ENCODE results near the gene NR1D1. TPM values are rescaled to one million over a fixed set of nuclear protein-coding genes. Genes with fewer than 3 reads are reported as not detected.

Gene NR1D1
- total RNA-seq, 1 donor from 2014 or later, result 3.6 TPM

DNA sequence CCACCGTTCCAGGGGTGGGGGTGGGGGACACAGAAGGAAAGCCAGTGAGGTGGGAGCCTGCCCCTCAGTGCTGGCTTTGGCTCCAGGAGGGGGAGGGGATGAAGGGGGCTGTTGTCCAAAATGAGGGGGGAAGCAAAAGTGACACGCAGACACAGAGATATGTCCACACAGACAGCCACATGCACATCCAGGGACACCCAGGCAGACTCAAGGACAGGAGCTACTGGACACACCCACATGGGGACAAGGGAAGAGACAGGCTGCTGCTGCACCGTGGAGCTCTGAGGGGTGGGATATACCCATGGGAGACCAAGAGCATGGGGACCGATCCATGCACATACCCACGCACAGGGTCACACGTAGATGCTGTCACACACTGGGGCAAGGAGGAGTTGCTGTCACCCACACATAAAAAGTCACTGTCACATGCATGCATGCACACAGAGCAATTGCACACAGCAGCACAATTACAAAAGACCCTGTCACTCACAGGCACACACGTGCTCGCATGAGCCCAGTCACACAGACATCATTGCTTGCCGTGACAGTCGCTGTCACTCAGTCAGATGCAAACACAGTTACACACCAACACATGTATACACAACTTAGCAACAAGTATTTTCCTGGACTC lies 36.4 kb downstream of the NR1D1 start:
- Histone ChIP-seq H3K27me3 (ENCODE audit: control insufficient read depth, insufficient read depth, low read length) (peaks cover 16% of the 10 kb centered on the region), H3K4me3 (ENCODE audit: low read depth, low read length) (peak overlapping the region; percentile 94), H3K36me3 (ENCODE audit: control insufficient read depth, insufficient read depth, low read length) (no peaks in the 10 kb centered on the region)
- DNase-seq (ENCODE audit: low read depth), result no peak
- TF ChIP-seq, protein P1, sequence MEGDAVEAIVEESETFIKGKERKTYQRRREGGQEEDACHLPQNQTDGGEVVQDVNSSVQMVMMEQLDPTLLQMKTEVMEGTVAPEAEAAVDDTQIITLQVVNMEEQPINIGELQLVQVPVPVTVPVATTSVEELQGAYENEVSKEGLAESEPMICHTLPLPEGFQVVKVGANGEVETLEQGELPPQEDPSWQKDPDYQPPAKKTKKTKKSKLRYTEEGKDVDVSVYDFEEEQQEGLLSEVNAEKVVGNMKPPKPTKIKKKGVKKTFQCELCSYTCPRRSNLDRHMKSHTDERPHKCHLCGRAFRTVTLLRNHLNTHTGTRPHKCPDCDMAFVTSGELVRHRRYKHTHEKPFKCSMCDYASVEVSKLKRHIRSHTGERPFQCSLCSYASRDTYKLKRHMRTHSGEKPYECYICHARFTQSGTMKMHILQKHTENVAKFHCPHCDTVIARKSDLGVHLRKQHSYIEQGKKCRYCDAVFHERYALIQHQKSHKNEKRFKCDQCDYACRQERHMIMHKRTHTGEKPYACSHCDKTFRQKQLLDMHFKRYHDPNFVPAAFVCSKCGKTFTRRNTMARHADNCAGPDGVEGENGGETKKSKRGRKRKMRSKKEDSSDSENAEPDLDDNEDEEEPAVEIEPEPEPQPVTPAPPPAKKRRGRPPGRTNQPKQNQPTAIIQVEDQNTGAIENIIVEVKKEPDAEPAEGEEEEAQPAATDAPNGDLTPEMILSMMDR (IDR thresholded peaks at IDR 0.05; ENCODE audit: insufficient read depth, low read length, poor library complexity, severe bottlenecking), result no peak

DNA sequence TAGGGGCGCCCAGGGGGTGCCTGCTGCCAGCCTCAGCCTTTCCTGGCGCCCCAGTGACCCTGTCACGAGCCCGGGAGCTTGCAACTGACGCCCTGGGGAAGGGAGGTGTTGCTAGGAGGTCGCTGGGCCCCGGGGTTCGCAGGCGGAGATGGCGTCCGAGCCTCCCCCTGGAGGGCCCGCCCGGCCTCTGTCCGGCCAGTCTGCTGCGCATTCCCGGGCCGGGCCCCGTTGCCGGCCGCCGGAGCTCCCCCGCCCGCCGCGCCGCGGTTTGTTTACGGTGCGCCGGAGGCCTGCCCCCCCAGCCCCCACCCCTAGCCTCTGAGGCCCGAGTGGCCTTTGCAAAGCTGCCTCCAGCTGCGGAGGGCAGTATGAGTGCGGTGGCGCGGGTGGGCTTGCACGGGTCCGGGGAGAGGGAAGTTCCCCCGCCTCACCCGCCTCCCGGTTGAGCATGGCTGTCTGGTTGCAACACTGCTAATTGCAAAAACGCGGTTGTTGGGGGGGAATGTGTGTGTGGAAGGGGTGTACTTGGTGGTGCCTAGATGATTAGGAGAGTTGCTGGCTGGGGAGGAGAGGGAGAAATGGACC lies 37.1 kb downstream of the NR1D1 start:
- Histone ChIP-seq H3K27me3 (ENCODE audit: control insufficient read depth, insufficient read depth, low read length) (peaks cover 16% of the 10 kb centered on the region), H3K36me3 (ENCODE audit: control insufficient read depth, insufficient read depth, low read length) (no peaks in the 10 kb centered on the region), H3K4me3 (ENCODE audit: low read depth, low read length) (peak overlapping the region; percentile 94)
- DNase-seq (ENCODE audit: low read depth), result no peak
- TF ChIP-seq, protein P1 (IDR thresholded peaks at IDR 0.05; ENCODE audit: insufficient read depth, low read length, poor library complexity, severe bottlenecking), result no peak

DNA sequence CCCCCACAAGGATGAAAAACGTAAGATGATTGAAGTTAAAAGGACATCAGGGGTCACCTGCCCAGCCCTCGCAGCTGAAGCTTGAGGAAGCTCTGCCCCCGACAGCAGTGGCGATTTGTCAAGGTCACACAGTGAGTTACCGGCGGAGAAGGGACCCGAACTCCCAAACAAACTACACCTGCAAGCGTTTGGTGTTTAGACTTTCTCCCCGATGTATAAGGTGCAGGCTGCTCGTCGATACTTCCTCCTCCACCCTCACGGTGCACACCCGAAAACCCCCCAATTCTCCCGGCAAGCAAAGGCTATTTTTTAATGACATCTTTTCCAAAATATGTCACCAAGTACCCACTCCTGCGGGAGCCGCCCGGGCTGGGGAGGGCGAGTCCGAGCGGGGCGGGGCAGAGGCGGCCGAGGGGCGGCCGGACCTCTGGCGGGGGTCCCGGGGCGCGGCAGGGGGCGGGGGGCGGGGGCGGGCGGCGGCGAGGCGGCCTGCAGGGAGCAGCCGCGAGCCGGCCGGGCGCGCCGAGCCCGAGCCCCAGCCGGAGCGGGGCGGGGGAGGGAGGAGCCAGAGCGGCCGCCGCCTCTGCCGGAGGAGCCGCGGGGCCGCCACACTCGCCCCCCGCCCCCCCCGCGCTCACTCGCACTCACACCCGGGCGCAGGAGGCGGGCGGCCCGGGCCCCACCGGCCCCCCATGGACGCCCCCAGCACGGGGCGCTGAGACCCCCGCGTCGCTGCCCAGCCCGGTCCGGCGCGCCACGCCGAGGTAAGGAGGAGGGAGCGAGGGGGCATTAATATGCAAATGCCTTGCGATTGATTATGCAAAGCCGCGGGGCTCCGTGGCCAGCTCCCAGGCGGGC lies 37.8 kb downstream of the NR1D1 start, which contains the start of gene THRA:
Gene THRA (plus strand): TSS at position 637 of the 858 bp plus-strand sequence. CDS start 11,524 bp downstream, outside the sequence.
- DNase-seq (ENCODE audit: low read depth), result no peak
- H3K27me3 ChIP-seq (ENCODE audit: control insufficient read depth, insufficient read depth, low read length), result peaks cover 16% of the 10 kb centered on the region
- H3K4me3 ChIP-seq (ENCODE audit: low read depth, low read length), result peak within 1 kb of the TSS; percentile 94
- H3K36me3 ChIP-seq (ENCODE audit: control insufficient read depth, insufficient read depth, low read length), result no peaks in the 10 kb centered on the region
- TF ChIP-seq, protein P1 (IDR thresholded peaks at IDR 0.05; ENCODE audit: insufficient read depth, low read length, poor library complexity, severe bottlenecking), result no peak

DNA sequence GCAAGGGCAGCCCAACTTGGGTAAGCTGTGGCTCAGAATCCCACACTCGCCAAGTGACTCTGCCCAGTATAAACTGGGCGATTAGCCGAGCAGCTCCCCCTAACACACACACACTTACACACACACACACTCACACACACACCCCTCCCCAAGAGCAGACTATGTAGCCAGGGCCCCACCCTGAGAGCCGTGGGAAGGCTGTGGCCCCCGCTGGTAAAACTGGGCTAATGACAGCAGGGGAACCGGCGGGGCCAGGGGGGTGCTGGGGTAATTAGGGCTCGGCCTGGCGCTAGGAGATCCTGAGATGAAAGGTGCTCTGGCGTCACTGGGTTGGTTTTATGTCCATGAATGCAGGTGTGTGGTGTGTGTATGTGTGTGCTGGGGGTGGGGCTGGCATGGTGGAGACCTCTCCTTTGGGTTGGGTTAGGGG lies 38.8 kb downstream of the NR1D1 start:
- Histone ChIP-seq H3K4me3 (ENCODE audit: low read depth, low read length) (no peak overlapping the region), H3K27me3 (ENCODE audit: control insufficient read depth, insufficient read depth, low read length) (peaks cover 16% of the 10 kb centered on the region), H3K36me3 (ENCODE audit: control insufficient read depth, insufficient read depth, low read length) (no peaks in the 10 kb centered on the region)
- TF ChIP-seq, protein P1 (IDR thresholded peaks at IDR 0.05; ENCODE audit: insufficient read depth, low read length, poor library complexity, severe bottlenecking), result no peak
- DNase-seq (ENCODE audit: low read depth), result no peak

DNA sequence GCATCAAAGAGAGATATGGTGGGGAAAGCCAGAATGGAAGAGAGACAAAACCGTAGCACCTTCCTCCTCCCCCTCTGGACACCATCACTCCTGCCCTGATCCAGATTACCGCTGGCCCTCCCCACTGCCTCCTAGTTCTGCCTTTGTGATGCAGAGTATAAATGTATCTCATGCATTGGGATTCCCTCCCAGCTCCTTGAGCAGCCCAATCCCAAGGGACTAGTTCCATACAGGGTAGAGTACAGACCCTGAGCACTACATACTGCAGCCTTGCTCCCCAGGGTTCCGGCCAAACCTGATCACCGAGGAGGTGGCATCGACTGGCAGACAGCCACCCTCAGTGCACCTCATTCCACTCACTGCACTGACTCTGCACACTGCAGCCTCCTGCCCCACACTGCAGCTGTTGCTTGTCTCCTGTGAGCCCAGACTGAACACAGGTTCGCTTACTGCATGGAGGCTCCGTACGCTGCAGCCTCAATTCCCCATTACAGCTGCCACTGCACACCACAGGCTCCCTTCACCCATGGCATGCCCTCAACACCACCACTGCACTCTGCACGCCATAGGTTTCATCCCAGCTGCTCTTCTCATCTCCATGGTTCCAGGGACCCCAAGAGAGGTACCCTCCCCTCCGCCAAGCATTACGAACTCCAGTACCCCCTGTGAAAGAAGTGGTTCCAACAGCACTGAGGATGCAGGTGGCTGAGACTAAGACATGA lies 39.3 kb downstream of the NR1D1 start:
- DNase-seq (ENCODE audit: low read depth), result no peak
- Histone ChIP-seq H3K36me3 (ENCODE audit: control insufficient read depth, insufficient read depth, low read length) (no peaks in the 10 kb centered on the region), H3K27me3 (ENCODE audit: control insufficient read depth, insufficient read depth, low read length) (peaks cover 16% of the 10 kb centered on the region), H3K4me3 (ENCODE audit: low read depth, low read length) (no peak overlapping the region)
- TF ChIP-seq, protein P1 (IDR thresholded peaks at IDR 0.05; ENCODE audit: insufficient read depth, low read length, poor library complexity, severe bottlenecking), result no peak

Data from kidney epithelial cell (primary cell).